Neural progenitor cell (in vitro differentiated cells): ENCODE results near the gene RAE1. TPM values are rescaled to one million over a fixed set of nuclear protein-coding genes. Genes with fewer than 3 reads are reported as not detected.

ENCODE experiments used
- DNase-seq: peaks from one replicate; pipeline ENCODE4 v3.0.0-alpha.2; 2016; ENCODE audit warnings: low spot score
- H2AFZ ChIP-seq: fragments of 200-600 bp; sonication (generic); replicated peaks from 2 replicates; pipeline ENCODE4 v1.6.1; 2016; ENCODE audit warnings: antibody characterized with exemption
- H3F3A ChIP-seq: fragments of 200-600 bp; sonication (generic); 2 replicates; pipeline ENCODE4 v1.6.1; 2016; ENCODE audit warnings: antibody characterized with exemption, low read depth
- H3K27ac ChIP-seq: fragments of 200-600 bp; sonication (generic); 2 replicates; pipeline ENCODE4 v1.5.1; 2016; ENCODE audit warnings: mild to moderate bottlenecking
- H3K27me3 ChIP-seq: fragments of 200-600 bp; sonication (generic); 2 replicates; pipeline ENCODE4 v1.6.1; 2016; ENCODE audit warnings: mild to moderate bottlenecking, moderate library complexity
- H3K36me3 ChIP-seq: fragments of 200-600 bp; sonication (generic); 2 replicates; pipeline ENCODE4 v1.5.1; 2016
- H3K4me1 ChIP-seq: fragments of 200-600 bp; sonication (generic); 2 replicates; pipeline ENCODE4 v1.6.1; 2016; ENCODE audit warnings: mixed run types
- H3K4me2 ChIP-seq: fragments of 200-600 bp; sonication (generic); 2 replicates; pipeline ENCODE4 v1.6.1; 2016
- H3K4me3 ChIP-seq: fragments of 200-600 bp; sonication (generic); 2 replicates; pipeline ENCODE4 v1.5.1; 2016
- H3K79me2 ChIP-seq: fragments of 200-600 bp; sonication (generic); 2 replicates; pipeline ENCODE4 v1.6.1; 2016; ENCODE audit warnings: low read depth
- H3K9ac ChIP-seq: fragments of 200-600 bp; sonication (generic); 2 replicates; pipeline ENCODE4 v1.6.1; 2016
- H3K9me3 ChIP-seq: fragments of 200-600 bp; sonication (generic); 2 replicates; pipeline ENCODE4 v1.5.1; 2016; ENCODE audit warnings: low read depth
- H4K20me1 ChIP-seq: fragments of 200-600 bp; sonication (generic); 2 replicates; pipeline ENCODE4 v1.6.1; 2016; ENCODE audit warnings: low read depth
- H3K27ac Mint-ChIP-seq: 3 replicates; pipeline ENCODE4 v1.8.0; 2021; ENCODE audit warnings: mixed read lengths
- H3K27me3 Mint-ChIP-seq: 2 replicates; pipeline ENCODE4 v1.8.0; 2022; ENCODE audit warnings: low read depth, mild to moderate bottlenecking, inconsistent platforms, moderate library complexity, mixed read lengths; ENCODE audit not compliant: insufficient read depth
- H3K36me3 Mint-ChIP-seq: 3 replicates; pipeline ENCODE4 v1.8.0; 2021; ENCODE audit warnings: mixed read lengths
- H3K4me1 Mint-ChIP-seq: 3 replicates; pipeline ENCODE4 v1.8.0; 2021; ENCODE audit warnings: mixed read lengths
- H3K4me3 Mint-ChIP-seq: 3 replicates; pipeline ENCODE4 v1.8.0; 2021; ENCODE audit warnings: mild to moderate bottlenecking, moderate library complexity, mixed read lengths
- H3K9me3 Mint-ChIP-seq: 3 replicates; pipeline ENCODE4 v1.8.0; 2020; ENCODE audit warnings: mixed read lengths
- EZH2 ChIP-seq: fragments of 200-600 bp; sonication (generic); IDR thresholded peaks from 2 replicates; pipeline ENCODE4 v1.6.1; 2017; ENCODE audit warnings: antibody characterized with exemption, mild to moderate bottlenecking, moderate library complexity
- EZH2phosphoT487 ChIP-seq: fragments of 200-600 bp; sonication (generic); IDR thresholded peaks from 2 replicates; pipeline ENCODE4 v1.6.1; 2017; ENCODE audit warnings: antibody characterized with exemption
- total RNA-seq: library from RNA; depleted of rRNA; stranded (reverse); fragments of >200 nt; gene quantifications from 2 replicates; pipeline ENCODE4 v1.2.3, GENCODE V29; 2015; ENCODE audit warnings: low replicate concordance
- TF ChIP-seq, protein P1 (sequence below): fragments of 200-600 bp; sonication (generic); IDR thresholded peaks from 2 replicates; pipeline ENCODE4 v1.5.1; 2017; ENCODE audit warnings: antibody characterized with exemption, mild to moderate bottlenecking

The RAE1 gene
- total RNA-seq, 1 donor from 2014 or later = 77.6 TPM

DNA sequence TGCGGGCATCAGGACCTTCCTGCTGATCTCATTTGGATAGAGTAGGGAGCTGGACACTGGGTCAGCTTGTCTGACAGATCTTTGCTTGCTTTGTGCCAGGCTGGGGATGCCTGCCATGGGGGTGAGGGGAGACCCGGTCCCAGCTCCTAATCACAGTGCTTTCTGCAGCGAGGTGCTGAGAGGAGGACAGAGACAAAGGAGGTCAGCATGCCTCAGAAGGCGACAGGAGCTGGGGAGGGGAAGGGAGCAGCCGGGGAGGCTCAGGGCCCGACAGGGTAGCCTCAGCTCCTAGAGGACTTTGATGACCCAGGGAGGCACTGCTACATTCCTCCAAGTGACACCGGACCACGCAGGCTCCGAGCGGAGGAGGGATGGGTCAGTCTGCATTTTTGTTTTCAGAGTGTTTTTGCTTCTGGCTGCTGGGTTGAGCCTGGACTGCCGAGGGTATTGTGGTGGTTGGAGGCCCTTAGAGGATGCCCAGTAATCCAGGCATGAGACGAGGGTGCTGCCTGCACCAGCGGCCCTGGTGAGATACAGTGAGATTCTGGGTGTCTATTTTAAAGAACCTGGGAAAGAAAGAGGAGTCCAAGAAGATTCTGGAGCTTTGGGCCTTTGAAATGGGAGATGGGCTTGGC, 48.0 kb downstream of the RAE1 start:
- peak; percentile 58 for DNase-seq
- Histone ChIP-seq H2AFZ (no peak overlapping the region), H3K4me1 (peaks cover 29% of the 10 kb centered on the region), H3K27me3 (no peaks in the 10 kb centered on the region), H3K36me3 (no peaks in the 10 kb centered on the region), H3K27ac (peak overlapping the region; percentile 23), H3F3A (peaks cover 25% of the 10 kb centered on the region), H3K79me2 (peaks cover 74% of the 10 kb centered on the region), H3K9me3 (no peaks in the 10 kb centered on the region), H3K9ac (no peak overlapping the region), H3K4me3 (no peak overlapping the region), H3K4me2 (peak overlapping the region; percentile 44), H4K20me1 (peaks cover 51% of the 10 kb centered on the region)
- Mint-ChIP-seq H3K4me1 (peaks cover 37% of the 10 kb centered on the region), H3K27ac (peak overlapping the region; percentile 91), H3K27me3 (peaks cover 2% of the 10 kb centered on the region), H3K4me3 (no peak overlapping the region), H3K36me3 (peaks cover 17% of the 10 kb centered on the region), H3K9me3 (no peaks in the 10 kb centered on the region)
- TF ChIP-seq, protein P1, sequence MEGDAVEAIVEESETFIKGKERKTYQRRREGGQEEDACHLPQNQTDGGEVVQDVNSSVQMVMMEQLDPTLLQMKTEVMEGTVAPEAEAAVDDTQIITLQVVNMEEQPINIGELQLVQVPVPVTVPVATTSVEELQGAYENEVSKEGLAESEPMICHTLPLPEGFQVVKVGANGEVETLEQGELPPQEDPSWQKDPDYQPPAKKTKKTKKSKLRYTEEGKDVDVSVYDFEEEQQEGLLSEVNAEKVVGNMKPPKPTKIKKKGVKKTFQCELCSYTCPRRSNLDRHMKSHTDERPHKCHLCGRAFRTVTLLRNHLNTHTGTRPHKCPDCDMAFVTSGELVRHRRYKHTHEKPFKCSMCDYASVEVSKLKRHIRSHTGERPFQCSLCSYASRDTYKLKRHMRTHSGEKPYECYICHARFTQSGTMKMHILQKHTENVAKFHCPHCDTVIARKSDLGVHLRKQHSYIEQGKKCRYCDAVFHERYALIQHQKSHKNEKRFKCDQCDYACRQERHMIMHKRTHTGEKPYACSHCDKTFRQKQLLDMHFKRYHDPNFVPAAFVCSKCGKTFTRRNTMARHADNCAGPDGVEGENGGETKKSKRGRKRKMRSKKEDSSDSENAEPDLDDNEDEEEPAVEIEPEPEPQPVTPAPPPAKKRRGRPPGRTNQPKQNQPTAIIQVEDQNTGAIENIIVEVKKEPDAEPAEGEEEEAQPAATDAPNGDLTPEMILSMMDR = no peak
- TF ChIP-seq EZH2phosphoT487 (no peak), EZH2 (no peak)

DNA sequence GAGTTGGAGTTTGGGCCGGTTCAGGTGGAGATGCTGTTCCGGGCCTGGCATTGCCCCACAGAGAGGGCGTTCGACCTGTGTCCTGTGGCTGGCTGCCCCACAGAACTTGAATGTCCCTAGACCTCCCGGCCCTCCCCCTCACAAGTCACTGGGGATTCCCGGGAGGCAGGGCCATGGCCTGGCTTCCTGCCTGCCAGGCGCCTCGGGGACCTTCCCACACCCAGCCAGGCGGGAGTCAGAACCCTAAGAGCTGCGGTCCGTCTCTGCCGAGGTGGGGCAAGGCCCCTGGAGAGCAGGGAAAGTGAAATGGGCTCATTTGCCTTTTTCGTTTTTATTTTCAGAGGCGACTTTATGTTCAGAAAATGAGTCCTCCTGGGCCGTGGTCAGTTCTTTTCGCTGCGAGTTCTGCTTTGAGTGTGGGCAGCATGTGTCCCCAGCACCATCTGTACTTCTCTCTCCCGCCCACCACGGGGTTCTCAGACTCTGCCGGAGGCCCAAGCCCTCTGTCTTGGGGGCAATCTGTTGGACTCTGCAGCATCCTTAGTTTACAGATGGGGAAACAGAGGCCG, 48.6 kb downstream of the RAE1 start:
- no peaks in the 10 kb centered on the region for H3K27me3 ChIP-seq
- peaks cover 72% of the 10 kb centered on the region for H3K79me2 ChIP-seq
- no peak for DNase-seq
- no peak overlapping the region for H3K27ac ChIP-seq
- no peak overlapping the region for H3K9ac ChIP-seq
- no peak overlapping the region for H3K4me3 ChIP-seq
- TF ChIP-seq EZH2phosphoT487 (no peak), EZH2 (no peak)
- TF ChIP-seq, protein P1 = no peak
- peak overlapping the region; percentile 44 for H3K4me2 ChIP-seq
- H3K9me3 ChIP-seq = no peaks in the 10 kb centered on the region
- H3K4me3 Mint-ChIP-seq = no peak overlapping the region
- no peaks in the 10 kb centered on the region for H3K9me3 Mint-ChIP-seq
- peaks cover 35% of the 10 kb centered on the region for H3K4me1 Mint-ChIP-seq
- no peaks in the 10 kb centered on the region for H3K36me3 ChIP-seq
- no peak overlapping the region for H3K27ac Mint-ChIP-seq
- peaks cover 19% of the 10 kb centered on the region for H3F3A ChIP-seq
- peaks cover 2% of the 10 kb centered on the region for H3K27me3 Mint-ChIP-seq
- H4K20me1 ChIP-seq = peaks cover 45% of the 10 kb centered on the region
- H2AFZ ChIP-seq = no peak overlapping the region
- H3K4me1 ChIP-seq = peaks cover 29% of the 10 kb centered on the region
- H3K36me3 Mint-ChIP-seq = peaks cover 17% of the 10 kb centered on the region

DNA sequence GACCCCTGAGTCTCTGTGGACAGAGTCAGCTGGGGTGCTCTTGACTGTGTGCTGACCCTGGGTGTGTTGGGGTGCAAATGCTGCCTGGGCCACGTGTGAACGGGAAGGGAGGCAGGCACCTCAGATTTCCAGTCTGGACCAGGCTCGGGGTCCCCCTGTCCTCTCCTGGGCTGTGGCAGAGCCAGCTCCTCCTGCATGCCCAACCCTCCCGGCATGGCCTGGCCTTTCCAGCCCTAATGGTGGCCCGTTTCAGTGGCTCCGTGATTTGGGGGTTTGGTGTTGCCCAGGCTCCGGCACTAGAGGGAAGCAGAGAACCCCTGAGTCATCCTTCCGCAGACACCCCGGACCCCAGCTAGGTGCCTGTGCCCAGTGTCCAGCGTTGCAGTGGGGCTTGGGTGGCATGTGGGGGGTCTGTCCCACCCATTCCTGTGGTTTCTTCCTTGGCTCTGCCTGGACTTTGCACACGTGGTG, 49.2 kb downstream of the RAE1 start:
- H3K36me3 Mint-ChIP-seq = peaks cover 17% of the 10 kb centered on the region
- Histone ChIP-seq H3K4me1 (peaks cover 25% of the 10 kb centered on the region), H2AFZ (no peak overlapping the region)

More for the DNA sequence above, 49.2 kb downstream of the RAE1 start:
- Mint-ChIP-seq H3K27ac (peak overlapping the region; percentile 86), H3K27me3 (peaks cover under 1% of the 10 kb centered on the region), H3K4me3 (no peak overlapping the region), H3K9me3 (no peaks in the 10 kb centered on the region), H3K4me1 (peaks cover 29% of the 10 kb centered on the region)
- Histone ChIP-seq H3K27ac (no peak overlapping the region), H4K20me1 (peaks cover 39% of the 10 kb centered on the region), H3F3A (peaks cover 14% of the 10 kb centered on the region), H3K27me3 (no peaks in the 10 kb centered on the region), H3K79me2 (peaks cover 66% of the 10 kb centered on the region), H3K9ac (no peak overlapping the region), H3K4me2 (no peak overlapping the region), H3K9me3 (no peaks in the 10 kb centered on the region), H3K4me3 (no peak overlapping the region), H3K36me3 (no peaks in the 10 kb centered on the region)
- TF ChIP-seq, protein P1 = peak; percentile 11
- TF ChIP-seq EZH2phosphoT487 (no peak), EZH2 (no peak)
- no peak for DNase-seq
